Measurements from ENCODE around the gene NFKBIE. TPM values are rescaled to one million over a fixed set of nuclear protein-coding genes. Genes with fewer than 3 reads are reported as not detected.
"Not testable (repeated sequence)": the region's sequence is repeated elsewhere in the genome, so short reads cannot be mapped to it uniquely, and the experiment has no call there.

The NFKBIE gene, protein sequence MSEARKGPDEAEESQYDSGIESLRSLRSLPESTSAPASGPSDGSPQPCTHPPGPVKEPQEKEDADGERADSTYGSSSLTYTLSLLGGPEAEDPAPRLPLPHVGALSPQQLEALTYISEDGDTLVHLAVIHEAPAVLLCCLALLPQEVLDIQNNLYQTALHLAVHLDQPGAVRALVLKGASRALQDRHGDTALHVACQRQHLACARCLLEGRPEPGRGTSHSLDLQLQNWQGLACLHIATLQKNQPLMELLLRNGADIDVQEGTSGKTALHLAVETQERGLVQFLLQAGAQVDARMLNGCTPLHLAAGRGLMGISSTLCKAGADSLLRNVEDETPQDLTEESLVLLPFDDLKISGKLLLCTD
- total RNA-seq (1 to 10 TPM; 1.5 to 8.7 (median 3.4) TPM), polyA plus RNA-seq (1 to 10 TPM; 5.7 to 5.9 TPM)
- long read RNA-seq, donor 1, transcript NFKBIE-201 (6 exons, 2,581 nt) = major isoform, 5 of 5 reads
- long read RNA-seq, donor 1, partial matches to known transcripts = 0 of 5 reads
- long read RNA-seq, donor 1, other reads (novel, unspliced or antisense) = 0 of 5 reads
- long read RNA-seq, donor 2, partial matches to known transcripts = 0 of 4 reads
- long read RNA-seq, donor 2, other reads (novel, unspliced or antisense) = 0 of 4 reads
- long read RNA-seq, donor 3, partial matches to known transcripts = 0 of 1 reads
- long read RNA-seq, donor 3, other reads (novel, unspliced or antisense) = 0 of 1 reads

- peak in 7 of 9 donors; percentile 16 to 38 (median 35) for TF ChIP-seq CTCF (IDR thresholded peaks at IDR 0.05)
- Histone ChIP-seq H3K9me3 (no peaks in the 10 kb centered on the region), H3K4me3 (peak within 1 kb of the TSS; percentile 66 to 98 (median 82)), H3K4me1 (peaks cover 18 to 46% (median 28%) of the 10 kb centered on the region in 9 donors), H3K36me3 (peaks cover 0 to 24% (median 0%) of the 10 kb centered on the region in 9 donors), H3K27ac (peak within 1 kb of the TSS; percentile 34 to 93 (median 76)), H3K27me3 (peaks cover 5 to 27% (median 15%) of the 10 kb centered on the region in 7 donors)
- peak; percentile 95 to 97 for DNase-seq
- 0 to 1% methylated on average over 53 to 72 of the region's 72 CpGs for WGBS, 2 donors
- peak; percentile 89 to 95 (median 94) for ATAC-seq
- intact Hi-C loops (cut with DNase I) = loop anchor here in 5 of 10 donors (5.0 to 10.0 kb wide), 5 partner anchors 37 to 168 kb away; partner anchors contain the start of gene AARS2 (in 1 of the 5)
Measured at GRCh38 chr6:44265007-44265721, at the start of gene NFKBIE. NFKBIE (minus strand) TSS chr6:44265551; CDS start chr6:44265346, 205 bp downstream.

DNA sequence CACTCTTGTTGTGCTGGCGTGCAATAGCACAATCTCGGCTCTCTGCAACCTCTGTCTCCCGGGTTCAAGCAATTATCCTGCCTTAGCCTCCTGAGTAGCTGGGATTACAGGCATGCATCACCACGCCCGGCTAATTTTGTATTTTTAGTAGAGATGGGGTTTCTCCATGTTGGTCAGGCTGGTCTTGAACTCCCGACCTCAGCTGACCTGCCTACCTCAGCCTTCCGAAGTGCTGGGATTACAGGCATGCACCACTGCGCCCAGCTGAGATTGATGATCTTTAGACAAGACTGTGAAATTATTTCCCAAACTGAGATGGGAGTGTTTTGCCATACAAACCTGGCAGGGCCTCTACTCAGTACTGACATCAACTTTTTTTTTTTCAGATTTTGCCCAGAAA is 49.3 kb upstream of the NFKBIE start:
- Histone ChIP-seq H3K4me1 (peaks cover 0 to 20% (median 10%) of the 10 kb centered on the region in 9 donors), H3K27me3 (peaks cover 0 to 18% (median 9%) of the 10 kb centered on the region in 7 donors), H3K36me3 (peaks cover 0 to 24% (median 16%) of the 10 kb centered on the region in 9 donors)
- H3K27ac ChIP-seq, DNase-seq, ATAC-seq, H3K9me3 ChIP-seq, H3K4me3 ChIP-seq: not testable (repeated sequence)
- intact Hi-C loops (cut with DNase I) = loop anchor here in 1 of 10 donors (5.0 kb wide), 1 partner anchor 47 kb away; the partner anchor contains the start of gene NFKBIE
- 94 to 97% methylated on average over 8 of the region's 8 CpGs for WGBS, 2 donors

DNA sequence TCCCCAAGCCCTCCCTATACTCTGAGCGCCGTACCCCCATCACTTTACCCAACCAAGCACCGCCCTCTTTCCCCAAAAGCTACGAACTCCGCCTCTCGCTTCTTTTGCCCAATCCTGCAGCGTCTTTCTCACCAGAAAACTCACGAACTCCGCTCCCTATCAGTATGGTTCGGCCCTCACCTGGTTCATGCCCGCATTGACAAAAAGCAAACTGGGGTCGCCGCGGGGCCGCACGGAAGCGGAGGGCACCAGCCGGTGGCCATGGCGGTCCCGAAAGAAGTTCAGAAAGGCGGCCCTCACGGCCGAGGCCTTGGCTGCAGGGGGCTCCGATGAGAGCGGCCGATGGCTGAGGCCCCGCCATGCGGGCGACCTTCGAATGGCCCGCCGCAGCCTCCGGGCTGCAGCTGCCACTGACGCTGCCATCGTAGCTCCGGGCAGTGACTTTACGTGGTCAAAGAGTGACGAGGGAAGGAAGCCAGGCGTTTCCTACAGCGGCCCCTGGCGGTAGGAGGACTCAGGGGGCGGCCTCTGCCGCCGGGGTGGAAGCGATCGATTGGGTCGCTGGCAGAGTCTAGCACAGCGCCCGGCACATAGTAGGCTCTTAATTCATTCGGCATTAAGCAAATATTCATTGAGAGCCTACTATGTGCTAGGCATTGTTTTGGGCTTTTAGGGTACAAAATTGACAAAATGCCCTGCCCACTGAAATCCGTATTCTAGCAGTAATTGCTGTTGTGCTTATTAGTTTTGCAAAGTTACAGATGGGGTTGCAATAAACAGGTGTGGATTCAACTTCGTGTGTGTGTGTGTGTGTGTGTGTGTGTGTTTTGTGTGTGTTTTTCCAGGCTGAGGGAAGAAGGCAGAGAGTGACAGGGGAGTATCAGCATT is 47.8 kb upstream of the NFKBIE start, which contains the start of gene AARS2:
TSS of gene AARS2 (minus strand) at position 447 of the 888 bp plus-strand sequence. CDS start at position 423, 24 bp downstream.
- H3K4me1 ChIP-seq = peaks cover 0 to 30% (median 13%) of the 10 kb centered on the region in 9 donors
- no peaks in the 10 kb centered on the region for H3K9me3 ChIP-seq
- peak; percentile 97 to 100 (median 98) for TF ChIP-seq CTCF (IDR thresholded peaks at IDR 0.05)
- intact Hi-C loops (cut with DNase I) = loop anchor here in 1 of 10 donors (5.0 kb wide), 1 partner anchor 46 kb away; the partner anchor contains the start of gene NFKBIE
- peak; percentile 90 to 91 for DNase-seq
- H3K4me3 ChIP-seq = peak within 1 kb of the TSS; percentile 57 to 97 (median 88)
- H3K27ac ChIP-seq = peak within 1 kb of the TSS in 9 of 10 donors; percentile 18 to 87 (median 82)
- H3K36me3 ChIP-seq = peaks cover 0 to 39% (median 26%) of the 10 kb centered on the region in 9 donors
- WGBS, 2 donors = 3 to 4% methylated on average over 52 of the region's 52 CpGs
- H3K27me3 ChIP-seq = peaks cover 0 to 9% (median 0%) of the 10 kb centered on the region in 7 donors
- ATAC-seq = peak; percentile 88 to 95 (median 92)

All from heart right ventricle (tissue), 16 donors.